ENCODE data around the gene RFPL3. TPM values are rescaled to one million over a fixed set of nuclear protein-coding genes. Genes with fewer than 3 reads are reported as not detected.

Gene RFPL3
- total and polyA plus RNA-seq, 2 experiments from 2014 or later: not detected

- Histone ChIP-seq H3K27ac (no peak overlapping the region), H3K9me2 (replicated peaks; ENCODE audit: insufficient read depth) (no peaks in the 10 kb centered on the region), H4K20me1 (ENCODE audit: insufficient read depth, poor library complexity, severe bottlenecking) (no peaks in the 10 kb centered on the region), H3K4me2 (no peak overlapping the region), H3K79me2 (no peaks in the 10 kb centered on the region), H3K4me1 (ENCODE audit: insufficient read depth) (no peaks in the 10 kb centered on the region), H3K27me3 (no peaks in the 10 kb centered on the region), H3K9me3 (ENCODE audit: low read depth) (no peaks in the 10 kb centered on the region), H2AFZ (no peak overlapping the region), H3K4me3 (no peak overlapping the region), H3K36me3 (replicated peaks; ENCODE audit: insufficient read depth, low read depth) (no peaks in the 10 kb centered on the region)
- no peak for DNase-seq (ENCODE audit: low spot score)
- TF ChIP-seq CTCF (IDR thresholded peaks at IDR 0.05; ENCODE audit: poor library complexity): no peak
- no peak for TF ChIP-seq EZH2 (IDR thresholded peaks at IDR 0.05; ENCODE audit: borderline replicate concordance)
- TF ChIP-seq EZH2phosphoT487 (IDR thresholded peaks at IDR 0.05; ENCODE audit: low read depth, severe bottlenecking, unreplicated experiment): no peak
- WGBS (ENCODE audit: low lambda C conversion rate, missing lambda C conversion rate): 85% methylated on average over 6 of the region's 6 CpGs
Observed at GRCh38 chr22:32322986-32323385, 34.7 kb upstream of the RFPL3 start.

- H3K79me2 ChIP-seq: no peaks in the 10 kb centered on the region
- no peak overlapping the region for H3K27ac ChIP-seq
- no peaks in the 10 kb centered on the region for H3K4me1 ChIP-seq (ENCODE audit: insufficient read depth)
- no peak overlapping the region for H2AFZ ChIP-seq
- H4K20me1 ChIP-seq (ENCODE audit: insufficient read depth, poor library complexity, severe bottlenecking): no peaks in the 10 kb centered on the region
- no peaks in the 10 kb centered on the region for H3K36me3 ChIP-seq (replicated peaks; ENCODE audit: insufficient read depth, low read depth)
- H3K9me3 ChIP-seq (ENCODE audit: low read depth): no peaks in the 10 kb centered on the region
- TF ChIP-seq CTCF (IDR thresholded peaks at IDR 0.05; ENCODE audit: poor library complexity): no peak
- TF ChIP-seq EZH2 (IDR thresholded peaks at IDR 0.05; ENCODE audit: borderline replicate concordance): no peak
- no peak for TF ChIP-seq EZH2phosphoT487 (IDR thresholded peaks at IDR 0.05; ENCODE audit: low read depth, severe bottlenecking, unreplicated experiment)
- 85% methylated on average over 11 of the region's 11 CpGs for WGBS (ENCODE audit: low lambda C conversion rate, missing lambda C conversion rate)
- no peak for DNase-seq (ENCODE audit: low spot score)
- no peaks in the 10 kb centered on the region for H3K27me3 ChIP-seq
- H3K9me2 ChIP-seq (replicated peaks; ENCODE audit: insufficient read depth): no peaks in the 10 kb centered on the region
- H3K4me2 ChIP-seq: no peak overlapping the region
- no peak overlapping the region for H3K4me3 ChIP-seq
Observed at GRCh38 chr22:32323513-32324164, 34.0 kb upstream of the RFPL3 start.

DNA sequence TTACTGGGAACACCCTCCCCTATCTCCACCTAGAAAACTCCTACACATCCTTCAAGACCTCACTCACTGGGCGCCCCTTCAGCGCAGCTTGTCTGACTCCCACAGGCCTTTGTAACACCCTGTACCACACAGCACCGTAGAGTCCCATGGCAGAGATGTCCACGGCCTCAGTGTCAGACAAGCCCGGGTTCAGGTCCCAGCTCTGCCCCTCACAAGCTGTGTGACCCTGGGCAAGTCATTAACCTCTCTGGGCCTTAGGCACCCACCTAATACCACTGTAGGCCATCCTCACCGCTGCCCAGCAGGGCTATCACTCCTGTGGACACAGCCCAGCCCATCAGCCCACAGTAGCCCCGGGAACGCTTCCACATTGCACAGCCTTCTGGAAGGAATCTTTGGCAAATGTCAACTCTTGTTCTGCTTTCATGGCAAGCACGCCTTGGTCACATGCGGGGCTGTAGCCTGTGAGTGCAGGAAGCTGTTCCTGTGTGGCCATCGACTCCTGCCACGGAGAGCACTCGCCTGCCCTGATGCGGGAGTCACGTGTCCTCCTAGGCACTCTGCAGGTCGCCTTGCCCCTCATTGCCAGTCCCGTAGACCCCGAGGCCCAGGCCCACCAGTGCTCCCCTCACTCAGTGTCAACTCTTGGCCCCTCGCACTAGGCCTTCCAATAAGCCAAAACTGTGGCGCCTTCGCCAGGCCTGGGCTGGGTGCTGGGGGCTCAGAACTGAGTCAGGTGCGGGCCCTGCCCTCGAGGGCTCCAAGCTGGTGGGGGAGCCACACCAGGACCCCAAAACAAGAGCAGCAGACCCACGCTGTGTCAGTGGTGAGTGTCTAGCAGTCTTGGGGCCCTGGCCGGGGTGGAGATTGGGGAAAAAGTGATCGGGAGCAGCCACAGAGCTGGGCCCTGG is 32.9 kb upstream of the RFPL3 start:
- Histone ChIP-seq H3K36me3 (replicated peaks; ENCODE audit: insufficient read depth, low read depth) (no peaks in the 10 kb centered on the region), H4K20me1 (ENCODE audit: insufficient read depth, poor library complexity, severe bottlenecking) (no peaks in the 10 kb centered on the region), H3K4me2 (no peak overlapping the region), H3K9me2 (replicated peaks; ENCODE audit: insufficient read depth) (no peaks in the 10 kb centered on the region), H3K79me2 (no peaks in the 10 kb centered on the region), H3K9me3 (ENCODE audit: low read depth) (no peaks in the 10 kb centered on the region), H2AFZ (no peak overlapping the region), H3K27ac (no peak overlapping the region), H3K4me3 (no peak overlapping the region), H3K27me3 (no peaks in the 10 kb centered on the region), H3K4me1 (ENCODE audit: insufficient read depth) (no peaks in the 10 kb centered on the region)
- 94% methylated on average over 26 of the region's 26 CpGs for WGBS (ENCODE audit: low lambda C conversion rate, missing lambda C conversion rate)
- no peak for DNase-seq (ENCODE audit: low spot score)
- TF ChIP-seq CTCF (IDR thresholded peaks at IDR 0.05; ENCODE audit: poor library complexity) (no peak), EZH2phosphoT487 (IDR thresholded peaks at IDR 0.05; ENCODE audit: low read depth, severe bottlenecking, unreplicated experiment) (no peak), EZH2 (IDR thresholded peaks at IDR 0.05; ENCODE audit: borderline replicate concordance) (no peak)
